ENCODE measurements around the gene SLC16A4. TPM values are rescaled to one million over a fixed set of nuclear protein-coding genes. Genes with fewer than 3 reads are reported as not detected.
A peak's percentile ranks its signal among the peaks of the same experiment; 100 is the strongest.
"Not testable (repeated sequence)": the region's sequence is repeated elsewhere in the genome, so short reads cannot be mapped to it uniquely, and the experiment has no call there.

SLC16A4 gene
- total RNA-seq, 2 donors from 2014 or later: 1.7 to 9.0 TPM

DNA sequence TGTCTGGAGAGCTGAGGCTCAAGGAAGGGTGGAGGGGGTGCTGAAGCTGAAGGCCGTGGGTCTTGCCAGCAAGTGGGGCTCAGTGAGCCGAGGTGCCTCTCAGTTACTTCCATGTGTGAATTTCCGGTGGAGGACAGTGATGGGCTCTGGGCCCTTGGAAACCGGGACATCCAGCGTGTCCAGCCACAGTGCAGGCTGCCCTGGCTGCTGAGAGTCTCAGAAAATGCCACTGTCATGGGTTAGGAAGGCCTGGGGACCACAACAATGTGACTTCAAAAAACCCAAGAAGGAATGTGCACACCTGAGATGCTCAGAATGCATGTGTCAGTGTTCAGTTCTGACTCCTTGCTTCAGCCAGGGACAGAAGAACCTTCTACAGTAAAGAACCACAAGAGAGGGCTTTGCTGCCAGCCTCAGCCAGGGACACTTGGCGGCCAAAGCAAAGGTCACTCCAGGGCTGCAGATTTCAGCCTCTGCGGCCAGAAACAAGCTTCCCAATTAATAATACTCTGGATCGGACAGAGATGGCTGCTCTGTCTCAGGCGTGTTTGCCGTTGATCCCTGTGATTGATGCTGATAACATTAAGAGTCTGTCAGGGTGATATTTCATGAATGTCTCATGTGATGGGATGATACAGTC is 29.3 kb upstream of the SLC16A4 start:
- 94% methylated on average over 10 of the region's 10 CpGs for WGBS
- TF ChIP-seq POLR2AphosphoS5 (IDR thresholded peaks at IDR 0.05) (no peak), POLR2A (IDR thresholded peaks at IDR 0.05) (no peak)
- TF ChIP-seq, protein P1, sequence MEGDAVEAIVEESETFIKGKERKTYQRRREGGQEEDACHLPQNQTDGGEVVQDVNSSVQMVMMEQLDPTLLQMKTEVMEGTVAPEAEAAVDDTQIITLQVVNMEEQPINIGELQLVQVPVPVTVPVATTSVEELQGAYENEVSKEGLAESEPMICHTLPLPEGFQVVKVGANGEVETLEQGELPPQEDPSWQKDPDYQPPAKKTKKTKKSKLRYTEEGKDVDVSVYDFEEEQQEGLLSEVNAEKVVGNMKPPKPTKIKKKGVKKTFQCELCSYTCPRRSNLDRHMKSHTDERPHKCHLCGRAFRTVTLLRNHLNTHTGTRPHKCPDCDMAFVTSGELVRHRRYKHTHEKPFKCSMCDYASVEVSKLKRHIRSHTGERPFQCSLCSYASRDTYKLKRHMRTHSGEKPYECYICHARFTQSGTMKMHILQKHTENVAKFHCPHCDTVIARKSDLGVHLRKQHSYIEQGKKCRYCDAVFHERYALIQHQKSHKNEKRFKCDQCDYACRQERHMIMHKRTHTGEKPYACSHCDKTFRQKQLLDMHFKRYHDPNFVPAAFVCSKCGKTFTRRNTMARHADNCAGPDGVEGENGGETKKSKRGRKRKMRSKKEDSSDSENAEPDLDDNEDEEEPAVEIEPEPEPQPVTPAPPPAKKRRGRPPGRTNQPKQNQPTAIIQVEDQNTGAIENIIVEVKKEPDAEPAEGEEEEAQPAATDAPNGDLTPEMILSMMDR (IDR thresholded peaks at IDR 0.05): no peak
- Histone ChIP-seq H3K27me3 (replicated peaks; ENCODE audit: insufficient read depth) (no peaks in the 10 kb centered on the region), H3K27ac (no peak overlapping the region), H3K9me3 (no peaks in the 10 kb centered on the region), H3K36me3 (no peaks in the 10 kb centered on the region), H3K4me1 (replicated peaks) (no peaks in the 10 kb centered on the region), H3K4me3 (no peak overlapping the region)
- intact Hi-C loops (cut with DNase I): no loop called here
- no peak for DNase-seq (ENCODE audit: low spot score)

DNA sequence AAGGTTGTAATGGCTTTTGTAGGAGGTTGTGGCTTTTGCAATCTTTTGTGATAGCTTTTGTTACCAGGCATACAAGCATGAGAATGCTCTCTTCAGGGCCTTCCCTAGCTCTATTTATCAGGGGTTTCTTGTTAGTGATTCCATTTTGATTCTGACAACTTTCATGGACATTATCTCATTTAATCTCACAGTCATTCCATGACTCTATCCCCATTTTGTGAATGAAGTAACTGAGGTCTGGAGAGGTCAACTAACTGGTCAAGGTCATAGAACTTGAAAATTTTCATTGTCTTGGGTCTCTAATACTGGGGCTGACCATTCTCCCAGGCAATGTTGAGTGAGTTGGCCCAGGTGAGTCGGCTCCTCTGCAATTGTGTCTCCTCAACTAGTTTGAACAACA is 27.9 kb upstream of the SLC16A4 start:
- H3K27ac ChIP-seq: no peak overlapping the region
- no peak overlapping the region for H3K4me3 ChIP-seq
- no peaks in the 10 kb centered on the region for H3K9me3 ChIP-seq
- no peaks in the 10 kb centered on the region for H3K4me1 ChIP-seq (replicated peaks)
- no peaks in the 10 kb centered on the region for H3K36me3 ChIP-seq
- TF ChIP-seq, protein P1 (IDR thresholded peaks at IDR 0.05): no peak
- no peak for TF ChIP-seq POLR2AphosphoS5 (IDR thresholded peaks at IDR 0.05)
- no peak for TF ChIP-seq POLR2A (IDR thresholded peaks at IDR 0.05)
- 100% methylated on average over 1 of the region's 1 CpG for WGBS
- intact Hi-C loops (cut with DNase I): no loop called here
- no peak for DNase-seq (ENCODE audit: low spot score)
- H3K27me3 ChIP-seq (replicated peaks; ENCODE audit: insufficient read depth): no peaks in the 10 kb centered on the region

DNA sequence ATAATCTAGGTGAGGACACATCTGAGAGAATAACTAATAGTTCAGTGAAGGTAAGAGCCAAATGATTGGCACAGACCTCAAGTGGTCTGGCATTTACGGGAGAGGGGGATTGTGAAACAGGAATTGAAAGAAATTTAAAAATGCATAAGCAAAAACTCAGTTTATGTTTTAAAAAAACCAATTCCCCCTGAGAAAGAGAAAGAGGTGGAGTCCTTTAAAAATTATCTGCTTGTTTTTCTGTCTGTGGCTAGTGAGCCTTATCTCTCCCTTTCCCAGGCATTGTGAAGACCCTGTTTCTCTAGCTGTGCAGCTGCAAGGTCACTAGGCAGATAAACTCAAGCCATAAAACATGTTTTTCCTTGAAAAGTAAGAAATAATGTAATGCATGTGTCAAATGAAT is 22.2 kb upstream of the SLC16A4 start:
- not testable (repeated sequence) for DNase-seq (ENCODE audit: low spot score); H3K4me3 ChIP-seq; H3K9me3 ChIP-seq; H3K4me1 ChIP-seq (replicated peaks); H3K27ac ChIP-seq; H3K27me3 ChIP-seq (replicated peaks; ENCODE audit: insufficient read depth); H3K36me3 ChIP-seq
- WGBS: 80% methylated on average over 1 of the region's 1 CpG
- intact Hi-C loops (cut with DNase I): loop anchor here (2.0 kb wide), 1 partner anchor 82 kb away; no protein-coding TSS in a partner anchor

DNA sequence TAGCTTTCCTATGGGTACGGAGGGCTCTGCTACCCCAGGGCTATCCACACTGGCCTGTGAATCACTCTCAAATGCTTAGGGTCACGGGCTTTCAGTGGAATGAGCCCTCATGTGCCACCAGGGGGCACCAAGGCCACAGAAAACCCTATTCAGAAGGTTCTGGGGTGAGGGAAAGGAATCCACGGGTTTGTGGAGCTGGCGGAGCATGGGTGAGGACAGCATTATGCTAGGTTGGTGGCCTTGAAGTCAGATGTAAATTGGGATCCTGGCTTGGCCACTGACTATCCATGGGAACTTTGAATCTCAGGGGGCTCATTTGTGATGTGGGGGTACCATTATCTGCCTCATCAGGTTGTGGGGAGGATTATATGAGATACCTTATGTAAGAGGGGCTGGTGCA is 21.8 kb upstream of the SLC16A4 start:
- Histone ChIP-seq H3K36me3 (no peaks in the 10 kb centered on the region), H3K4me3 (no peak overlapping the region), H3K4me1 (replicated peaks) (no peaks in the 10 kb centered on the region), H3K9me3 (no peaks in the 10 kb centered on the region), H3K27ac (no peak overlapping the region), H3K27me3 (replicated peaks; ENCODE audit: insufficient read depth) (no peaks in the 10 kb centered on the region)
- peak; percentile 46 for DNase-seq (ENCODE audit: low spot score)
- WGBS: 22% methylated on average over 4 of the region's 4 CpGs
- intact Hi-C loops (cut with DNase I): loop anchor here (1.0 to 2.0 kb wide), 2 partner anchors 48 to 82 kb away; no protein-coding TSS in a partner anchor
- TF ChIP-seq, protein P1 (IDR thresholded peaks at IDR 0.05): peak; percentile 26 to 81 (median 70)
- TF ChIP-seq POLR2A (IDR thresholded peaks at IDR 0.05) (no peak), POLR2AphosphoS5 (IDR thresholded peaks at IDR 0.05) (peak; percentile 42)

DNA sequence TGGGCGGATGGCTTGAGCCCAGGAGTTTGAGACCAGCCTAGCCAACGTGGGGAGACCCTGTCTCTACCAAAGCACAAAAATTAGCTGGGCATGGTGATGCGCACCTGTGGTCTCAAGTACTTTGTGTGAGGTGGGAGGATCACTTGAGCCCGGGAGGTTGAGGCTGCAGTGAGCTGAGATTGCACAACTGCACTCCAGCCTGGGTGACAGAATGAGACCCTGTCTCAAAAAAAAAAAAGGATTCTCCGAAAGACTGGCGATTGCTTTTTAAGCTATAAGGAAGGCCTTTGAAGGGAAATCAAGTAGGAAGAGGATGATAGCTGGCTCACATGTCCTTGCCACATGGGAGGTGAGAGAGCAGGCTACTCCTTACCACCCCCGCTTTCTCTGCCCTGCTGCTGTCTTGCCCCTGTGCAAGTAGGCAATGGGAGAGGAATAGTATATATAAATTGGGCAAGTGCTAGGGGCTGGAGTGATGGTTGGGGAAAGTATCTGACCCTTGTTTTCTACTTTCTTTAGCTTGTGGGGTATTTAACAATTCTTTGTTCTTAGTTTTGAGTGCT is 20.4 kb upstream of the SLC16A4 start:
- no peaks in the 10 kb centered on the region for H3K9me3 ChIP-seq
- no peak overlapping the region for H3K4me3 ChIP-seq
- WGBS: 71% methylated on average over 7 of the region's 7 CpGs
- TF ChIP-seq POLR2AphosphoS5 (IDR thresholded peaks at IDR 0.05) (no peak), POLR2A (IDR thresholded peaks at IDR 0.05) (no peak)
- TF ChIP-seq, protein P1 (IDR thresholded peaks at IDR 0.05): no peak
- H3K4me1 ChIP-seq (replicated peaks): peaks cover 4% of the 10 kb centered on the region
- no peaks in the 10 kb centered on the region for H3K36me3 ChIP-seq
- intact Hi-C loops (cut with DNase I): no loop called here
- DNase-seq (ENCODE audit: low spot score): no peak
- H3K27ac ChIP-seq: no peak overlapping the region
- H3K27me3 ChIP-seq (replicated peaks; ENCODE audit: insufficient read depth): no peaks in the 10 kb centered on the region

All from prostate gland (tissue), 2 donors.